Activated CD4-positive, alpha-beta T cell treated with anti-CD3 and anti-CD28 coated beads, Interleukin-10, Interleukin-2, amounts not matched to agents 100 ng/mL and 50 ng/mL, durations not matched to agents 16 hours and 8 hours (primary cell): ENCODE data around the gene CACNA1I.

Source experiments
- DNase-seq: peaks from one replicate; pipeline ENCODE4 v3.0.0-alpha.2; 2020

The CACNA1I gene

GRCh38 chr22:39598017-39598965, 27.7 kb downstream of the CACNA1I start:
- peak; percentile 82 for DNase-seq

DNA sequence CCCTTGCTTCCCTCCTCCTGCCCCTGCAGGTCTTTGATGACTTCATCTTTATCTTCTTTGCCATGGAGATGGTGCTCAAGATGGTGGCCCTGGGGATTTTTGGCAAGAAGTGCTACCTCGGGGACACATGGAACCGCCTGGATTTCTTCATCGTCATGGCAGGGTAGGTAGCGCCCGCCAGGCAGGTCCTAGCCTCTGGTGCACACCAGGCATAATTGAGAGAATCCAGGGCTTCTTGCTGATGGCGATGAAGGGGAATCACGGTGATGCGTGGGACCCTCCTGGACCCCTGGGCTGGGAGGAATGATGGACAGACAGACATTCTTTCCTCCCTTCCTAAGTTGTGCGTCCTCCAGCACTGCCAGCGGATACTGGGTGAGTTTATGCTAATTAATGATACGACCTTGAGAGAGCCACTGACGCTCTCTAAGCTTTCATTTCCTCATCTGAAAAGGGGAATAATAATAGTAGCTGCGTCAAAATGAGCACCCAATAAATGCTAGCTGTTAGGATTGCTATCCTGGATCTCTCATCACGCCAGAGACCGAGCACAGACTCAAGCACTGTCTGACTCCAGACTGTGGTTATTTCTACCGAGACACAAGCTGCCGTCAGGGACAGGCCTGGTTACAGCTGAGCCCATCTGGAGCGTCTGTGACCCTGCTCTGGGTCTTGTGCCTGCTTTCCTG, 30.1 kb downstream of the CACNA1I start:
- no peak for DNase-seq

DNA sequence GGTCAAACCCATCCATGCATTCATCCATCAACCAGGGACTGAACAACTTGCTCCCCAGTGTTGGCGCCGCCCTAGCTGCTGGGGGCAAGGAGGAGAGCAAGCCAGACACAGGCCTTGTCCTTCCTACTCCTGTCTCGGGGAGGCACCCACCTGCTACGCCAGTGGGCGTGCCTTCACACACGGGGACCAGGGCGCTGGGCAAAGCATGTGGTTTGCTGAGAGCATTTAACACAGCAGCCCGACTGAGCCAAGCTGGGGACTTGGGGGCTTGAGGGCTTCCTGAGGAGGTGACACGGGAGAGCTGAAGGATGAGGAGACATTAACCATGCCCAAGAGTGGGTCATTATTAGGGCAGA, 30.6 kb downstream of the CACNA1I start:
- DNase-seq = no peak

DNA sequence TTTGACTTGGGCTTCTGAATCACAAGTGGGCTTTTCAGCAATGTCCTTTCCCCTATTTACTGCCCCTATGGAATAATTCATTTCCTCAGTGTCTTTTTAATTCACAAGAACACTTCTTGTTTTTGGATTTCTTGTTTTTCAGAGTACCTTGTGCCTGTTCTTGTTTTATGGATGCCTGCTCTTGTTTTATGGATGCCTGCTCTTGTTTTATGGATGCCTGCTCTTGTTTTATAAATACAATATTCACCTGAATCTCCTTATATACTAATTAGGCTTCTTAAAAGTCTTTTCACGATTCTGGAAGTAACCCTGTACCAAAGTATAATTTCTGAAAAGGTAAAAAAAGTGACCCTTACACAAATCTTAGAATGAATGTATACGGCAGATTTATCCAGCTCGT, 32.8 kb downstream of the CACNA1I start:
- no peak for DNase-seq

DNA sequence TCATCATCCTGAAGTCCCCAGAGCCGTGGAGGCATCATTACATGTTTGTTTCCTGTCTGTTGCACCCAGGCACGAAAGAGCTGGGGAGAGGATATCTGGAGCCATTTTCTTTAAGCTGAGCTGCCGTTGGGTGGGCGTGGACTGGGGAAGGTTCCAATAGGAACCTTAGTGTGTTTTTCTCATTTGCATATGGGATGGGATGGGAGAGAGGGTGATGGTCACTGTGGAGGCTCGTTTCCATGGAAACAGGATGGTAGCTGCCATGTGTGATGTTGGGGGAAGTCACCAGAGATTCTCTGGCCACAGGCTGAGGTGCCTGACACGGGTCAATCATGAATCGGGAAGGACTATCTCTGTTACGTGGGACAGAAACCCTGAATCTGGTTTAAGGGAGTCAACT, 39.7 kb downstream of the CACNA1I start:
- no peak for DNase-seq

DNA sequence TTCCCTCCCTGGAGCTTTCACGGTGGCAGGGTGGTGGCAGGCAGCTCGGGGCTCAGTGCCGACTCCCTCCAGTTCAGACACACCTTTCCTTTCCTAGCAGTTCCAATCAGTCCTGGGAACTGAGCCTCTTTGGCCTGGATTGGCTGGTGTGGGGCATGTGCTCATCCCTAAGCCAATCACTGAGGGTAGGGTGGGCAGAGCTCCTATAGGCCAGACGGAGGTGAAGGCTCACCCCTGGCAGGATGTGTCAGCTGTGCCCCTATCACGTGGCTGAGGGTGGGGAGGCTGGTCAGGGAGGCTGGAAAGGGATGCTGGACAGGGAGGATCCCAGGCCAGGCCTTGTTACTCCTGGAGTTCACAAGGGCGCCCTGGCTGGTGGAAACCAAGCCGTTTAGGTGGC, 40.2 kb downstream of the CACNA1I start:
- DNase-seq = no peak

GRCh38 chr22:39611360-39611759, 40.8 kb downstream of the CACNA1I start:
- DNase-seq = no peak

DNA sequence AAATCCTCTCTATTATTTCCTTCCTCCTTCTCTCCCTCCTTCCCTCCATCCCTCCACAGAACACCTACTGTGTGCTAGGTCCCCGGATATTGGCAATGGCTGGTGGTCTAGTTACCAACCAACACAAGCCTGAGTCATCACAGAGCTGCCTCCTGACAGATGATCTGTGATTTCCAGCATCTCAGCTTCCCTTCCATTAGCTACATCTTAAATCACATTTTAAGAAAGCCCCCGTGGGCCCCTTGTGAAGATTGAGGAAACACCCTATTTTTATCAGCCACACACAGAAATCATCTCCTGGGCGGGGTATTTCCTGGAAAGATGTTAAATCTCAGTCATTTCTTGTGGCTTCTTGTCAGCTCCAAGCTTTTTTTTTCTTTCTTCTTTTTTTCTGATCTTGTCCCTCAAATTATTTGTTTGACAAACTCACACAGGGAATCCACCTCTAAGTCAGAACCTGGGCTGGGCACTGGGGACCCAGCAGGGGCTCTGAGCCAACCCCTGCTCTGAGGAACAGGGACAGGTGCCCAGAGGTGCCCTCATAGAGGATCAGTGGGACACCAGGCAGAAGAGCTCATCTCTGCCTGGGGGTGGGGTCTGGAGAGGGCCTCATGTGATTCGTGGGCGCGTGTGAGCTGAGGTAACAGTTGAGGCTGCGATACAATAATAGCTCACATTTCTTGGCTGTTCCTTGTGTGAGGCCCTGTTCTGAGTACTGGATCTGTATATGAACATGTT, 42.4 kb downstream of the CACNA1I start:
- DNase-seq = peak; percentile 31

DNA sequence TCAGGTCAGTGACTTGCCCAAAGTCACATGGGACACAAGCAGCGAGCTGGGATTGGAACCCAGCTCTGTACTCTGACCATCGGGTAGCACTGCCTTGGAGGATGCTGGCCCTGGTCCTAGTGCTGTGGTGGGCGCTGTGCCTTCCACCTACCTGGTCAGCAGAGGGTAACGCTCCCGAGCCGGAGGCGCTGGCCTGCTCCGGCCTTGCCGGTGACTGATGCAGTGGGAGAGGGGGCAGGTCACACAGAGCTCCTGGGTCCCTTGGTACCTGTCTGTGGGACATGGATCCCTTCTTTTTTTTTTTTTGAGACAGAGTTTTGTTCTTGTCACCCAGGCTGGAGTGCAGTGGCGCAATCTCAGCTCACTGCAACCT, 43.0 kb downstream of the CACNA1I start:
- DNase-seq = no peak

DNA sequence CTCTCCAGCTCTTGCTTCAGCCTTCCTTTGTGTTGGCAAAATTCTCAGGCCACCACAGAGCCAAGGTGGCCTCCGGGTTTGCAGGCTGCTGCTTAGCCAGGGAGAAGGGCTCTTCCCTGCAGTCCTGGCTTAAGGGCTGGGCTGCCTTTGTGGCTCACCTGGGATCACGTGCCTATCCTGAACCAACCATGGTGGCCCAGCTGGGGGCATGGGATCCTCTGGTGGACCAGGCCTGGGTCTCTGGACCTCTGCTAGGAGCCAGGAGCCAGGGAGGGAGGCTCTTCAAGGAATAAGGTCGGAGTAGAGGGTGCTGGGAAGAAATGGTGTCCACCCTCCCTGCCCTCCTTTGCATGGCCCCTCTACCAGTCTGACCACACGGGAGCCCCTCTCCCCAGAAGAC, 43.9 kb downstream of the CACNA1I start:
- DNase-seq = no peak

DNA sequence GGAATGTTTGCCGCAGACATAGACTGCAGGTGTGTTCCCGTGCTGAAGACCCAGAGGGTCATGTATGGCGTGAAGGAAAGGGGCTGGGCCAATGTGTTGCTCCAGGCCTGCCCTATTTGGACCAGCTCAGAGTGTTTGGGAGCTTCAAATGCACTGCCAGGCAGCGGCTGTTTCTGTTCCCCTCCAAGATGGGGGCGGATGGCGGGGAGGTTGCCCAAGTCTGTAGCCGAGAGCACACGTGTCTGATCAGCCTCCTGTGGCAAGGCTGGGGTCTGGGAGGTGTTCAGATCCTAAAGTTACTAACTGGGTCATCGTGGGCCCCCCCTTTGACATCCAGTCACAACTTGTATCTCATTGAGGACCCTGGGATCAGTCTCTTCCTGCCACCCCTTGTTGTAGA, 45.5 kb downstream of the CACNA1I start:
- DNase-seq = no peak

- no peak for DNase-seq
These were observed 46.2 kb downstream of the CACNA1I start for GRCh38 chr22:39616781-39617180.

GRCh38 chr22:39617342-39617741, 46.8 kb downstream of the CACNA1I start:
- DNase-seq = no peak

- DNase-seq = no peak
These were observed 47.6 kb downstream of the CACNA1I start for GRCh38 chr22:39617970-39618757.

DNA sequence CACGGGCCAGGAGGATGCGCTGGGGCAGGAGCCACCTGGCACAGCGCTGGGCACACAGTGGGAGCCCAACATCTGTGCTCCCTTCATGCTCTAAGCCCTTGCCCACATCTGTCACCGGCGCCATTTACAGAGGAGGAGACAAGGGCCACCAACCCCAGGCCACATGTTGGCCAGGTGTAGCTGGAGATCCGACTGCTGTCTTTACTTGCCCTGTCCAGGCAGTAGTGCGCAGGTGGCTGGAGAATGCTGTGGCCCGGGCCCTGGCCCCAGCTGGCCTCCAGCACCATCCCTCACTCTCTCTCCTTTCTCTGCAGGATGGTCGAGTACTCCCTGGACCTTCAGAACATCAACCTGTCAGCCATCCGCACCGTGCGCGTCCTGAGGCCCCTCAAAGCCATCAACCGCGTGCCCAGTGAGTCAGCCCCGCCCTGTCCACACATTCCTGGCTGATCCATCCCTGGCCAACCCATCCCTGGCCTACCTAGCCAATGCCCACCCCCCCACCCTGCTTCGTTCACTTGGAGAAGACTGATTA, 48.5 kb downstream of the CACNA1I start:
- no peak for DNase-seq

- DNase-seq = no peak
These were observed 50.6 kb downstream of the CACNA1I start for GRCh38 chr22:39620924-39621690.

- no peak for DNase-seq
These were observed 51.3 kb downstream of the CACNA1I start for GRCh38 chr22:39621826-39622225.

GRCh38 chr22:39622881-39623367, 52.4 kb downstream of the CACNA1I start:
- DNase-seq = peak; percentile 63

DNA sequence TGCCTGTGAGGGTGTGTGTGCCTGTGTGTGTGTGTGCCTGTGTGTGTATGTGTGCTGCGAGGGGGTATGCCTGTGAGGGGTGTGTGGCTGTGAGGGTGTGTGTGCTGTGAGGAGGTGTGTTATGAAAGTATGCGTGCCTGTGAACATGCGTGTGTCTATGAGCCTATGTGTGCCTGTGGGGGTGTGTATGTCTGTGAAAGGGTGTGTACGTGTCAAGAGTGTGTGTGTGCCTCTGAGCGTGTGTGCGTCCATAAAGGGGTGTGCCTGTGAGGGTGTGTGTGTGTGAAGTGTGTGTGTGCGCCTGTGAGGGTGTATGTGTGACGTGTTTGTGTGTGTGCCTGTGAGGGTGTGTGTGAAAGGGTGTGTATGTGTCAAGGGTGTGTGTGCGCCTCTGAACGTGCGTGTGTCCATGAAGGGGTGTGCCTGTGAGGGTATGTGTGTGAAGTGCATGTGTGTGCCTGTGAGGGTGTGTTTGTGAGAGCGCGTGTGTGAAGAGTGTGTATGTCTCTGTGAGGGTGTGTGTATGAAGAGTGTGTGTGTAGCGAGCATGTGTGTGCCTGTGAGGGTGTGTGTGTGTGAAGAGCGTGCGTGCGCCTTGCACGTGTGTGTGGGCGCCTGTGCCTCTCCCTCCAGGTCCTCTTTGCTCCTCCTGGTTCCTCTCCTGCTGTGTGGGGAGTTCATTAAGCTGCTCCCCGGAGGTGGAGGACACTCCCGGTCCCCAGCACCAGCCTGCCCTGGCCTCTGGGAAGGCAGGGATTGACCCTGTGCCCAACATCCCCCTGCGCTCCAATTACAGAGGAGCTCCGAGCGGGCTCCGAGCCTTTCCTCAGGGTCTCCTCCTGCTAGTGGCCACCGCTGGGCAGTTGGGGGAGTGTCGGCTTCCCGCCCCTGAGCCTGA, 53.3 kb downstream of the CACNA1I start:
- no peak for DNase-seq

DNA sequence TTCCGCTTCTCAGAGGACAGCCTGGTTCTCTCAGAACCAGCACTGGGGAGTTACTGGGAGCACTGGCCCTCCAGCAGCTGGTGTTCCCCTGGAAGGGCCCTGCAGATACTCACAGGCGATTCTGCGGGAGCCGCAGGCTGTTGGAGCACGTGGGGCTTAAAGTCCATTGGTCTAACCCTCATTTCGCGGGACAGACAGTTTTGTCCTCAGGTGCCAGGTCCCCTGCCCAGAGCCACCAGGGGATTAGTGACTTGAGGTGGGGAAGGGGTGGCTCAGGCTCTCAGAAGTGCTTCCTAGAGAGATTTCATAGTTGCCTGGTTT, 53.9 kb downstream of the CACNA1I start:
- no peak for DNase-seq
